ENCODE data around the gene OSM. TPM values are rescaled to one million over a fixed set of nuclear protein-coding genes. Genes with fewer than 3 reads are reported as not detected.

Gene OSM
- total RNA-seq, 1 donor from 2014 or later: not detected

- H3K27me3 Mint-ChIP-seq (ENCODE audit: unreplicated experiment): no peaks in the 10 kb centered on the region
- peaks cover 2% of the 10 kb centered on the region for H3K36me3 Mint-ChIP-seq (ENCODE audit: unreplicated experiment)
- TF ChIP-seq CTCF (IDR thresholded peaks at IDR 0.05): no peak
- DNase-seq (ENCODE audit: extremely low spot score, unreplicated experiment): no peak
- no peaks in the 10 kb centered on the region for H3K9me3 Mint-ChIP-seq (ENCODE audit: unreplicated experiment)
- H3K27ac Mint-ChIP-seq (ENCODE audit: unreplicated experiment): peak overlapping the region; percentile 2
- H3K4me3 Mint-ChIP-seq (ENCODE audit: unreplicated experiment): no peak overlapping the region
- H3K4me1 Mint-ChIP-seq (ENCODE audit: unreplicated experiment): peaks cover 56% of the 10 kb centered on the region
Observed at GRCh38 chr22:30304495-30305244, 38.0 kb upstream of the OSM start.

GRCh38 chr22:30302810-30303138, 36.1 kb upstream of the OSM start:
- DNase-seq (ENCODE audit: extremely low spot score, unreplicated experiment): no peak
- peaks cover 7% of the 10 kb centered on the region for H3K36me3 Mint-ChIP-seq (ENCODE audit: unreplicated experiment)
- no peak for TF ChIP-seq CTCF (IDR thresholded peaks at IDR 0.05)
- H3K9me3 Mint-ChIP-seq (ENCODE audit: unreplicated experiment): no peaks in the 10 kb centered on the region
- H3K4me3 Mint-ChIP-seq (ENCODE audit: unreplicated experiment): no peak overlapping the region
- H3K27ac Mint-ChIP-seq (ENCODE audit: unreplicated experiment): peak overlapping the region; percentile 85
- H3K27me3 Mint-ChIP-seq (ENCODE audit: unreplicated experiment): no peaks in the 10 kb centered on the region
- H3K4me1 Mint-ChIP-seq (ENCODE audit: unreplicated experiment): peaks cover 49% of the 10 kb centered on the region

- Mint-ChIP-seq H3K36me3 (ENCODE audit: unreplicated experiment) (peaks cover 10% of the 10 kb centered on the region), H3K4me3 (ENCODE audit: unreplicated experiment) (no peak overlapping the region), H3K27me3 (ENCODE audit: unreplicated experiment) (no peaks in the 10 kb centered on the region), H3K27ac (ENCODE audit: unreplicated experiment) (peak overlapping the region; percentile 85), H3K9me3 (ENCODE audit: unreplicated experiment) (no peaks in the 10 kb centered on the region), H3K4me1 (ENCODE audit: unreplicated experiment) (peaks cover 49% of the 10 kb centered on the region)
- no peak for TF ChIP-seq CTCF (IDR thresholded peaks at IDR 0.05)
- no peak for DNase-seq (ENCODE audit: extremely low spot score, unreplicated experiment)
Observed at GRCh38 chr22:30301995-30302809, 35.6 kb upstream of the OSM start.

GRCh38 chr22:30299322-30299721, 32.7 kb upstream of the OSM start:
- no peak for TF ChIP-seq CTCF (IDR thresholded peaks at IDR 0.05)
- Mint-ChIP-seq H3K4me1 (ENCODE audit: unreplicated experiment) (peaks cover 28% of the 10 kb centered on the region), H3K9me3 (ENCODE audit: unreplicated experiment) (no peaks in the 10 kb centered on the region), H3K4me3 (ENCODE audit: unreplicated experiment) (no peak overlapping the region), H3K27me3 (ENCODE audit: unreplicated experiment) (no peaks in the 10 kb centered on the region), H3K27ac (ENCODE audit: unreplicated experiment) (no peak overlapping the region), H3K36me3 (ENCODE audit: unreplicated experiment) (peaks cover 17% of the 10 kb centered on the region)
- DNase-seq (ENCODE audit: extremely low spot score, unreplicated experiment): no peak

- H3K27me3 Mint-ChIP-seq (ENCODE audit: unreplicated experiment): no peaks in the 10 kb centered on the region
- H3K9me3 Mint-ChIP-seq (ENCODE audit: unreplicated experiment): no peaks in the 10 kb centered on the region
- no peak overlapping the region for H3K4me3 Mint-ChIP-seq (ENCODE audit: unreplicated experiment)
- H3K27ac Mint-ChIP-seq (ENCODE audit: unreplicated experiment): no peak overlapping the region
- H3K36me3 Mint-ChIP-seq (ENCODE audit: unreplicated experiment): peaks cover 18% of the 10 kb centered on the region
- peaks cover 19% of the 10 kb centered on the region for H3K4me1 Mint-ChIP-seq (ENCODE audit: unreplicated experiment)
- DNase-seq (ENCODE audit: extremely low spot score, unreplicated experiment): no peak
- no peak for TF ChIP-seq CTCF (IDR thresholded peaks at IDR 0.05)
Observed at GRCh38 chr22:30297991-30298701, 31.5 kb upstream of the OSM start.
